Skeletal muscle tissue (tissue), 4 donors: ENCODE results near the gene GART. TPM values are rescaled to one million over a fixed set of nuclear protein-coding genes. Genes with fewer than 3 reads are reported as not detected.

ENCODE experiments used
- H3K27ac ChIP-seq: one replicate; pipeline ENCODE4 v1.7.0; 2013; ENCODE audit warnings: mild to moderate bottlenecking, low read depth, low read length, inconsistent platforms
- H3K27me3 ChIP-seq, 3 donors: one replicate each; pipeline ENCODE4 v1.7.0; 2013; ENCODE audit warnings: low read length in 3 of 3; ENCODE audit not compliant: control insufficient read depth in 3 of 3, insufficient read depth in 3 of 3
- H3K36me3 ChIP-seq, 3 donors: one replicate each; pipeline ENCODE4 v1.7.0; 2013; ENCODE audit warnings: low read length in 3 of 3; ENCODE audit not compliant: control insufficient read depth in 3 of 3, insufficient read depth in 3 of 3
- H3K4me1 ChIP-seq, 3 donors: one replicate each; pipeline ENCODE4 v1.7.0; 2013; ENCODE audit warnings: low read length in 3 of 3, mild to moderate bottlenecking in 3 of 3; ENCODE audit not compliant: control insufficient read depth in 3 of 3, insufficient read depth in 3 of 3
- H3K4me3 ChIP-seq, 3 donors: one replicate each; pipeline ENCODE4 v1.7.0; 2013; ENCODE audit warnings: low read length in 3 of 3
- H3K9ac ChIP-seq, 3 donors: one replicate each; pipeline ENCODE4 v1.7.0; 2013; ENCODE audit warnings: low read length in 3 of 3, mild to moderate bottlenecking in 3 of 3, moderate library complexity in 2 of 3, low read depth in 1 of 3
- H3K9me3 ChIP-seq, 3 donors: one replicate each; pipeline ENCODE4 v1.7.0; 2013; ENCODE audit warnings: low read length in 3 of 3; ENCODE audit not compliant: control insufficient read depth in 3 of 3
- total RNA-seq: library from RNA; depleted of rRNA; stranded (reverse); fragments of >200 nt; gene quantifications from one replicate; pipeline ENCODE4 v1.2.3, GENCODE V29; 2014
- donor health status: Osteomylitis.

Gene GART
- total RNA-seq, 1 donor from 2014 or later, result 52.2 TPM

- Histone ChIP-seq H3K36me3 (peaks cover 26 to 42% (median 39%) of the 10 kb centered on the region in 3 donors), H3K9ac (no peak overlapping the region), H3K27ac (no peak overlapping the region), H3K4me1 (peaks cover 3 to 4% (median 3%) of the 10 kb centered on the region in 3 donors), H3K9me3 (no peaks in the 10 kb centered on the region), H3K4me3 (no peak overlapping the region), H3K27me3 (no peaks in the 10 kb centered on the region)
Measured at GRCh38 chr21:33569991-33570390, 28.1 kb upstream of the GART start.

- no peak overlapping the region for H3K4me3 ChIP-seq
- no peak overlapping the region for H3K9ac ChIP-seq
- peaks cover 3 to 4% (median 3%) of the 10 kb centered on the region in 3 donors for H3K4me1 ChIP-seq
- no peaks in the 10 kb centered on the region for H3K27me3 ChIP-seq
- H3K36me3 ChIP-seq, result peaks cover 18 to 30% (median 29%) of the 10 kb centered on the region in 3 donors
- no peaks in the 10 kb centered on the region for H3K9me3 ChIP-seq
- no peak overlapping the region for H3K27ac ChIP-seq
Measured at GRCh38 chr21:33568448-33568847, 26.5 kb upstream of the GART start.

- peaks cover 18 to 25% (median 25%) of the 10 kb centered on the region in 3 donors for H3K36me3 ChIP-seq
- peaks cover 3 to 4% (median 3%) of the 10 kb centered on the region in 3 donors for H3K4me1 ChIP-seq
- H3K27ac ChIP-seq, result no peak overlapping the region
- no peaks in the 10 kb centered on the region for H3K9me3 ChIP-seq
- no peaks in the 10 kb centered on the region for H3K27me3 ChIP-seq
- H3K9ac ChIP-seq, result no peak overlapping the region
- H3K4me3 ChIP-seq, result no peak overlapping the region
Measured at GRCh38 chr21:33567914-33568313, 26.0 kb upstream of the GART start.

GRCh38 chr21:33566514-33566913 lies 24.6 kb upstream of the GART start:
- Histone ChIP-seq H3K27me3 (no peaks in the 10 kb centered on the region), H3K27ac (no peak overlapping the region), H3K4me1 (peaks cover 0 to under 1% (median 0%) of the 10 kb centered on the region in 3 donors), H3K9ac (no peak overlapping the region), H3K36me3 (peaks cover 18 to 30% (median 23%) of the 10 kb centered on the region in 3 donors), H3K9me3 (no peaks in the 10 kb centered on the region), H3K4me3 (no peak overlapping the region)

- Histone ChIP-seq H3K27me3 (no peaks in the 10 kb centered on the region), H3K27ac (no peak overlapping the region), H3K4me3 (no peak overlapping the region), H3K4me1 (peaks cover 3 to 8% (median 6%) of the 10 kb centered on the region in 3 donors), H3K9me3 (no peaks in the 10 kb centered on the region), H3K36me3 (peaks cover 23 to 52% (median 45%) of the 10 kb centered on the region in 3 donors), H3K9ac (no peak overlapping the region)
Measured at GRCh38 chr21:33562389-33562788, 20.5 kb upstream of the GART start.

GRCh38 chr21:33561373-33561772 lies 19.5 kb upstream of the GART start:
- H3K36me3 ChIP-seq, result peaks cover 25 to 54% (median 48%) of the 10 kb centered on the region in 3 donors
- H3K4me3 ChIP-seq, result no peak overlapping the region

GRCh38 chr21:33560965-33561364 lies 19.0 kb upstream of the GART start:
- no peaks in the 10 kb centered on the region for H3K27me3 ChIP-seq
- H3K27ac ChIP-seq, result no peak overlapping the region
- H3K4me1 ChIP-seq, result peaks cover 6 to 8% (median 6%) of the 10 kb centered on the region in 3 donors
- H3K36me3 ChIP-seq, result peaks cover 28 to 57% (median 51%) of the 10 kb centered on the region in 3 donors
- H3K4me3 ChIP-seq, result no peak overlapping the region
- H3K9ac ChIP-seq, result no peak overlapping the region
- no peaks in the 10 kb centered on the region for H3K9me3 ChIP-seq

More at GRCh38 chr21:33561373-33561772, 19.5 kb upstream of the GART start:
- H3K4me1 ChIP-seq, result peaks cover 3 to 8% (median 6%) of the 10 kb centered on the region in 3 donors
- H3K27me3 ChIP-seq, result no peaks in the 10 kb centered on the region
- H3K9ac ChIP-seq, result no peak overlapping the region
- no peak overlapping the region for H3K27ac ChIP-seq
- H3K9me3 ChIP-seq, result no peaks in the 10 kb centered on the region

- Histone ChIP-seq H3K27me3 (no peaks in the 10 kb centered on the region), H3K27ac (no peak overlapping the region), H3K9ac (no peak overlapping the region), H3K36me3 (peaks cover 28 to 57% (median 51%) of the 10 kb centered on the region in 3 donors), H3K4me3 (no peak overlapping the region), H3K4me1 (peaks cover 6 to 8% (median 7%) of the 10 kb centered on the region in 3 donors), H3K9me3 (no peaks in the 10 kb centered on the region)
Measured at GRCh38 chr21:33559813-33560212, 17.9 kb upstream of the GART start.

GRCh38 chr21:33558777-33559421 lies 17.0 kb upstream of the GART start:
- Histone ChIP-seq H3K27me3 (no peaks in the 10 kb centered on the region), H3K27ac (no peak overlapping the region), H3K4me1 (peaks cover 6 to 8% (median 7%) of the 10 kb centered on the region in 3 donors), H3K9ac (no peak overlapping the region), H3K36me3 (peaks cover 37 to 62% (median 60%) of the 10 kb centered on the region in 3 donors), H3K4me3 (no peak overlapping the region), H3K9me3 (no peaks in the 10 kb centered on the region)

GRCh38 chr21:33557447-33557846 lies 15.5 kb upstream of the GART start:
- Histone ChIP-seq H3K27me3 (no peaks in the 10 kb centered on the region), H3K36me3 (peaks cover 50 to 75% (median 73%) of the 10 kb centered on the region in 3 donors), H3K9me3 (no peaks in the 10 kb centered on the region), H3K4me1 (peaks cover 6 to 8% (median 7%) of the 10 kb centered on the region in 3 donors), H3K27ac (no peak overlapping the region), H3K9ac (no peak overlapping the region), H3K4me3 (no peak overlapping the region)
